Kidney epithelial cell (primary cell): ENCODE data around the gene POLD4. TPM values are rescaled to one million over a fixed set of nuclear protein-coding genes. Genes with fewer than 3 reads are reported as not detected.

Experiments
- DNase-seq: peaks from one replicate; pipeline ENCODE4 v3.0.0-alpha.2; 2010; ENCODE audit warnings: low read depth
- H3K27me3 ChIP-seq: 2 replicates; pipeline ENCODE4 v1.6.0; 2011; ENCODE audit warnings: low read length; ENCODE audit not compliant: control insufficient read depth, insufficient read depth
- H3K36me3 ChIP-seq: 2 replicates; pipeline ENCODE4 v1.5.1; 2011; ENCODE audit warnings: low read length; ENCODE audit not compliant: control insufficient read depth, insufficient read depth
- H3K4me3 ChIP-seq: 2 replicates; pipeline ENCODE4 v1.5.1; 2011; ENCODE audit warnings: low read depth, mild to moderate bottlenecking, control low read depth, low read length
- CTCF ChIP-seq: IDR thresholded peaks from 2 replicates; pipeline ENCODE4 v1.5.1; 2011; ENCODE audit warnings: mild to moderate bottlenecking, moderate library complexity, low read length, control low read depth, inconsistent platforms; ENCODE audit not compliant: insufficient read depth, poor library complexity, severe bottlenecking
- total RNA-seq: library from RNA; depleted of rRNA; stranded (reverse); fragments of >200 nt; gene quantifications from 2 replicates; pipeline ENCODE4 v1.2.3, GENCODE V29; 2015

The POLD4 gene
- total RNA-seq, 1 donor from 2014 or later = 70.7 TPM

- Histone ChIP-seq H3K36me3 (no peaks in the 10 kb centered on the region), H3K27me3 (no peaks in the 10 kb centered on the region), H3K4me3 (no peak overlapping the region)
- no peak for DNase-seq
- TF ChIP-seq CTCF = peak; percentile 83
Measured at GRCh38 chr11:67345920-67346819, 7.2 kb downstream of the POLD4 start.

- no peaks in the 10 kb centered on the region for H3K36me3 ChIP-seq
- no peak for DNase-seq
- TF ChIP-seq CTCF = no peak
- no peak overlapping the region for H3K4me3 ChIP-seq
- H3K27me3 ChIP-seq = no peaks in the 10 kb centered on the region
Measured at GRCh38 chr11:67345247-67345919, 8.0 kb downstream of the POLD4 start.

GRCh38 chr11:67344264-67344663 is 9.1 kb downstream of the POLD4 start:
- no peak for DNase-seq
- Histone ChIP-seq H3K4me3 (no peak overlapping the region), H3K27me3 (no peaks in the 10 kb centered on the region), H3K36me3 (no peaks in the 10 kb centered on the region)
- no peak for TF ChIP-seq CTCF

- no peak for DNase-seq
- TF ChIP-seq CTCF = no peak
- Histone ChIP-seq H3K36me3 (no peaks in the 10 kb centered on the region), H3K4me3 (no peak overlapping the region), H3K27me3 (no peaks in the 10 kb centered on the region)
Measured at GRCh38 chr11:67337257-67337656, 16.1 kb downstream of the POLD4 start.

- no peak overlapping the region for H3K4me3 ChIP-seq
- H3K36me3 ChIP-seq = no peaks in the 10 kb centered on the region
- H3K27me3 ChIP-seq = no peaks in the 10 kb centered on the region
- no peak for TF ChIP-seq CTCF
- no peak for DNase-seq
Measured at GRCh38 chr11:67332081-67332691, 21.2 kb downstream of the POLD4 start.
